K562 (cell line): ENCODE data around the gene GALT. TPM values are rescaled to one million over a fixed set of nuclear protein-coding genes. Genes with fewer than 3 reads are reported as not detected.

Experiments used
- AFF1 ChIP-seq, 2 experiments: fragments of 450-650 bp; IDR thresholded peaks; 2 replicates each; pipeline ENCODE4 v1.6.1; 2018; ENCODE audit warnings: mild to moderate bottlenecking in 2 of 2, low read depth in 1 of 2; ENCODE audit not compliant: partially characterized antibody in 2 of 2
- ARID1B ChIP-seq: fragments of 450-650 bp; IDR thresholded peaks from 2 replicates; pipeline ENCODE4 v1.6.1; 2016; ENCODE audit warnings: antibody characterized with exemption, mild to moderate bottlenecking, inconsistent platforms
- ARID3B ChIP-seq: fragments of 250-450 bp; sonication (Bioruptor Pico); IDR thresholded peaks from 2 replicates; pipeline ENCODE4 v1.4.0; 2020; ENCODE audit warnings: borderline replicate concordance
- FOXA1 ChIP-seq: fragments of 450-650 bp; IDR thresholded peaks from 2 replicates; pipeline ENCODE4 v1.6.1; 2016; ENCODE audit warnings: mild to moderate bottlenecking, borderline replicate concordance
- GABPA ChIP-seq: fragments of 200-800 bp; sonication (Bioruptor generic); conservative IDR thresholded peaks from 2 replicates; pipeline ENCODE4 v1.6.1; 2016; ENCODE audit warnings: low read depth, missing genetic modification characterization, missing compliant biosample characterization
- HMG20A ChIP-seq: fragments of 450-650 bp; formaldehyde crosslinking; conservative IDR thresholded peaks from 2 replicates; pipeline ENCODE4 v1.4.0; 2020; ENCODE audit warnings: mild to moderate bottlenecking, mixed read lengths
- ILK ChIP-seq: fragments of 450-650 bp; IDR thresholded peaks from 2 replicates; pipeline ENCODE4 v1.6.1; 2016; ENCODE audit warnings: missing genetic modification characterization, low read depth, mild to moderate bottlenecking, missing compliant biosample characterization, moderate library complexity, borderline replicate concordance
- MCM3 ChIP-seq: fragments of 450-650 bp; IDR thresholded peaks from 2 replicates; pipeline ENCODE4 v1.6.1; 2016
- MTA1 ChIP-seq: fragments of 450-650 bp; IDR thresholded peaks from 2 replicates; pipeline ENCODE4 v1.6.1; 2017; ENCODE audit warnings: borderline replicate concordance
- PHF21A ChIP-seq: fragments of 450-650 bp; IDR thresholded peaks from 2 replicates; pipeline ENCODE4 v1.6.1; 2017; ENCODE audit warnings: low read depth, borderline replicate concordance
- POLR3A ChIP-seq: IDR thresholded peaks from 2 replicates; pipeline ENCODE4 v1.6.1; 2011; ENCODE audit warnings: borderline replicate concordance, mild to moderate bottlenecking, moderate library complexity; ENCODE audit not compliant: insufficient read length, insufficient read depth; ENCODE audit errors: extremely low read depth
- PRMT5 ChIP-seq: sonication (generic); formaldehyde crosslinking; IDR thresholded peaks from 2 replicates; pipeline ENCODE4 v1.5.0; 2020; ENCODE audit warnings: missing genetic modification reagents
- RAD21 ChIP-seq, 2 experiments: fragments of 250-450 bp in 1 of 2; fragments of 450-650 bp in 1 of 2; sonication (Bioruptor Pico) in 1 of 2; formaldehyde crosslinking in 1 of 2; IDR thresholded peaks in 1 of 2; conservative IDR thresholded peaks in 1 of 2; 2 replicates each; pipeline versions ENCODE4 v1.4.0 to v1.8.0; 2020 to 2022; ENCODE audit warnings: mild to moderate bottlenecking in 2 of 2, moderate library complexity in 1 of 2
- RBFOX2 ChIP-seq: fragments of 200-400 bp; formaldehyde crosslinking; IDR thresholded peaks from 2 replicates; pipeline ENCODE4 v1.6.1; 2017; ENCODE audit warnings: low read depth, mild to moderate bottlenecking, low read length, moderate library complexity
- SAFB2 ChIP-seq: fragments of 200-400 bp; formaldehyde crosslinking; IDR thresholded peaks from 2 replicates; pipeline ENCODE4 v1.6.1; 2018; ENCODE audit warnings: borderline replicate concordance, low read length, low read depth, moderate library complexity; ENCODE audit not compliant: severe bottlenecking
- THRA ChIP-seq: fragments of 450-650 bp; IDR thresholded peaks from 2 replicates; pipeline ENCODE4 v1.6.1; 2017; ENCODE audit warnings: mild to moderate bottlenecking, moderate library complexity
- THRAP3 ChIP-seq: fragments of 450-650 bp; IDR thresholded peaks from 2 replicates; pipeline ENCODE4 v1.6.1; 2016; ENCODE audit warnings: mild to moderate bottlenecking, inconsistent platforms, borderline replicate concordance
- XRCC3 ChIP-seq: fragments of 450-650 bp; IDR thresholded peaks from 2 replicates; pipeline ENCODE4 v1.6.1; 2017; ENCODE audit warnings: mild to moderate bottlenecking, moderate library complexity
- ZBED1 ChIP-seq: IDR thresholded peaks from 2 replicates; pipeline ENCODE4 v1.6.1; 2014
- ZFPM2 ChIP-seq: fragments of 250-450 bp; sonication (Bioruptor Pico); IDR thresholded peaks from 2 replicates; pipeline ENCODE4 v1.5.1; 2022; ENCODE audit warnings: mild to moderate bottlenecking
- ZNF274 ChIP-seq: IDR thresholded peaks from 2 replicates; pipeline ENCODE4 v1.6.1; 2011; ENCODE audit warnings: low read depth, mild to moderate bottlenecking, low read length, moderate library complexity, borderline replicate concordance
- polyA plus RNA-seq, 8 experiments: library from polyadenylated mRNA; depleted of rRNA in 4 of 8; stranded (reverse) in 5 of 8; unstranded in 3 of 8; fragments of >200 nt; fragmentation: Nextera tagmentation in 2 of 8; fragmentation: Illumina TruSeq in 1 of 8; extraction: Ambion mirVana in 2 of 8; extraction: Trizol in 1 of 8; gene quantifications; 2 replicates each; pipeline versions ENCODE4 v1.2.1 to v1.2.3, GENCODE V29; 2011 to 2014; ENCODE audit warnings: inconsistent platforms in 1 of 8, missing spikeins in 1 of 8
- total RNA-seq, 7 experiments: library from RNA; depleted of rRNA in 6 of 7; stranded (reverse); fragments of >200 nt in 6 of 7; fragmentation: Illumina TruSeq in 2 of 7; extraction: Trizol in 2 of 7; gene quantifications; 2 replicates each; pipeline versions ENCODE4 v1.2.1 to v1.2.3, GENCODE V29; 2011 to 2021; ENCODE audit warnings: low replicate concordance in 1 of 7

The GALT gene
- total and polyA plus RNA-seq, 9 of the 15 experiments (the other 6 are each of a cell fraction or from before 2014, with no cell fraction given), result 7.3 to 29.2 (median 15.6) TPM

GRCh38 chr9:34665381-34666250, 19.1 kb downstream of the GALT start (continued):
- TF ChIP-seq PHF21A, result no peak
- TF ChIP-seq ILK, result no peak
- TF ChIP-seq GABPA (tag), result peak; percentile 93
- no peak for TF ChIP-seq MTA1
- no peak for TF ChIP-seq FOXA1
- no peak for TF ChIP-seq HMG20A (CRISPR knock-in tag)
- TF ChIP-seq RBFOX2, result peak; percentile 82
- 0 out of 2 replicates have a peak, but pooled peaks have one; percentile 43 for TF ChIP-seq THRAP3
- TF ChIP-seq SAFB2, result no peak
- no peak for TF ChIP-seq RAD21 (CRISPR knock-in tag; conservative IDR thresholded peaks at IDR 0.05 in 1 of 2, IDR thresholded peaks at IDR 0.05 in 1 of 2)
- no peak for TF ChIP-seq THRA
- no peak for TF ChIP-seq ZBED1
- TF ChIP-seq AFF1 (IDR thresholded peaks at IDR 0.05; ENCODE audit: low read depth in 1 of 2, partially characterized antibody in 2 of 2), result no peak
- TF ChIP-seq PRMT5 (CRISPR knock-in tag), result no peak
- no peak for TF ChIP-seq ZFPM2 (CRISPR knock-in tag)
- TF ChIP-seq ZNF274, result no peak
- no peak; the same call in none of the 2 replicates for TF ChIP-seq ARID1B
- no peak for TF ChIP-seq MCM3
- no peak for TF ChIP-seq XRCC3
- no peak for TF ChIP-seq POLR3A
- no peak for TF ChIP-seq ARID3B (CRISPR knock-in tag)
